Measurements from ENCODE around the gene ATRN. TPM values are rescaled to one million over a fixed set of nuclear protein-coding genes. Genes with fewer than 3 reads are reported as not detected.

Gene ATRN
- total RNA-seq, 6 experiments from 2014 or later = 46.9 to 82.1 (median 59.1) TPM

GRCh38 chr20:3547906-3548305 is 77.1 kb downstream of the ATRN start:
- H3K27me3 ChIP-seq = no peaks in the 10 kb centered on the region
- intact Hi-C loops (cut with DNase I) = no loop called here
- peaks cover 0 to 5% (median under 1%) of the 10 kb centered on the region in 4 donors for H3K36me3 ChIP-seq
- ATAC-seq (peak; percentile 20 to 66 (median 31)), DNase-seq (no peak)
- H3K9me3 ChIP-seq = no peaks in the 10 kb centered on the region
- WGBS (ENCODE audit: insufficient coverage, low coverage, low lambda C conversion rate, missing lambda C conversion rate) = 24% methylated on average over 1 of the region's 1 CpG
- H3K27ac ChIP-seq = peak overlapping the region; percentile 11 to 50 (median 47)
- H3K4me1 ChIP-seq = peaks cover 0 to 73% (median 31%) of the 10 kb centered on the region in 4 donors
- TF ChIP-seq POLR2A (IDR thresholded peaks at IDR 0.05) = no peak
- TF ChIP-seq, protein P1, sequence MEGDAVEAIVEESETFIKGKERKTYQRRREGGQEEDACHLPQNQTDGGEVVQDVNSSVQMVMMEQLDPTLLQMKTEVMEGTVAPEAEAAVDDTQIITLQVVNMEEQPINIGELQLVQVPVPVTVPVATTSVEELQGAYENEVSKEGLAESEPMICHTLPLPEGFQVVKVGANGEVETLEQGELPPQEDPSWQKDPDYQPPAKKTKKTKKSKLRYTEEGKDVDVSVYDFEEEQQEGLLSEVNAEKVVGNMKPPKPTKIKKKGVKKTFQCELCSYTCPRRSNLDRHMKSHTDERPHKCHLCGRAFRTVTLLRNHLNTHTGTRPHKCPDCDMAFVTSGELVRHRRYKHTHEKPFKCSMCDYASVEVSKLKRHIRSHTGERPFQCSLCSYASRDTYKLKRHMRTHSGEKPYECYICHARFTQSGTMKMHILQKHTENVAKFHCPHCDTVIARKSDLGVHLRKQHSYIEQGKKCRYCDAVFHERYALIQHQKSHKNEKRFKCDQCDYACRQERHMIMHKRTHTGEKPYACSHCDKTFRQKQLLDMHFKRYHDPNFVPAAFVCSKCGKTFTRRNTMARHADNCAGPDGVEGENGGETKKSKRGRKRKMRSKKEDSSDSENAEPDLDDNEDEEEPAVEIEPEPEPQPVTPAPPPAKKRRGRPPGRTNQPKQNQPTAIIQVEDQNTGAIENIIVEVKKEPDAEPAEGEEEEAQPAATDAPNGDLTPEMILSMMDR (IDR thresholded peaks at IDR 0.05) = no peak
- H3K4me3 ChIP-seq = no peak overlapping the region

GRCh38 chr20:3550837-3551236 is 80.0 kb downstream of the ATRN start:
- peak overlapping the region; percentile 34 to 84 (median 81) for H3K27ac ChIP-seq
- peaks cover 0 to 5% (median 0%) of the 10 kb centered on the region in 4 donors for H3K36me3 ChIP-seq
- H3K9me3 ChIP-seq = no peaks in the 10 kb centered on the region
- peaks cover 0 to 76% (median 34%) of the 10 kb centered on the region in 4 donors for H3K4me1 ChIP-seq
- 22% methylated on average over 1 of the region's 1 CpG for WGBS (ENCODE audit: insufficient coverage, low coverage, low lambda C conversion rate, missing lambda C conversion rate)
- intact Hi-C loops (cut with DNase I) = no loop called here
- H3K4me3 ChIP-seq = no peak overlapping the region
- H3K27me3 ChIP-seq = no peaks in the 10 kb centered on the region
- DNase-seq (peak; percentile 50 to 71 (median 71)), ATAC-seq (peak; percentile 73 to 91 (median 78))
- TF ChIP-seq, protein P1 (IDR thresholded peaks at IDR 0.05) = peak in 3 of 4 donors; percentile 4 to 27 (median 17)
- no peak for TF ChIP-seq POLR2A (IDR thresholded peaks at IDR 0.05)

GRCh38 chr20:3551681-3552434 is 81.0 kb downstream of the ATRN start:
- ATAC-seq (peak in 2 of 4 donors; percentile 36 to 55), DNase-seq (no peak)
- TF ChIP-seq, protein P1 (IDR thresholded peaks at IDR 0.05) = no peak
- no peak for TF ChIP-seq POLR2A (IDR thresholded peaks at IDR 0.05)
- Histone ChIP-seq H3K4me1 (peaks cover 0 to 81% (median 38%) of the 10 kb centered on the region in 4 donors), H3K27ac (peak overlapping the region; percentile 34 to 84 (median 81)), H3K27me3 (no peaks in the 10 kb centered on the region), H3K9me3 (no peaks in the 10 kb centered on the region), H3K4me3 (no peak overlapping the region), H3K36me3 (peaks cover 0 to 5% (median 0%) of the 10 kb centered on the region in 4 donors)
- intact Hi-C loops (cut with DNase I) = no loop called here

DNA sequence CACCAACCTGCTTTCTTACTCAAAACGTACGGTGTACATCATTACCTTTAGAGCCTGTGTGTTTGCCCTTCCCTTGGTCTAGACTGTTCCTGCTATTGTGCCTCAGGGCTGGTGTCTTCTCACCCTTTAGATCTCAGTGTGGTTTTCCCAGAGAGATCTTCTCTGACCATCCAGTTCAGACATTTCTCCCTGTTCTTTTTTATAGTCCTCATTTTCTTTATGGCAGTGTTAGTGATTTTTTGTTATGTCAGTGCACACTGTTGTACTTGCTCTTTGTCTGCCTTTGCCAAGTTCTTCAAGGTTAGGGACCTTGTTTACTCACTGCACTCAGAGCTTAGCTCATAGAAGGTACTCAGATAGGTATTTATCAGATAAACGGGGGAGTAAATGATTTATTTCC is 82.8 kb downstream of the ATRN start:
- no peak for TF ChIP-seq POLR2A (IDR thresholded peaks at IDR 0.05)
- TF ChIP-seq, protein P1 (IDR thresholded peaks at IDR 0.05) = no peak
- no peaks in the 10 kb centered on the region for H3K27me3 ChIP-seq
- intact Hi-C loops (cut with DNase I) = no loop called here
- no peaks in the 10 kb centered on the region for H3K9me3 ChIP-seq
- no peak overlapping the region for H3K4me3 ChIP-seq
- H3K4me1 ChIP-seq = peaks cover 0 to 72% (median 34%) of the 10 kb centered on the region in 4 donors
- H3K27ac ChIP-seq = peak overlapping the region; percentile 14 to 58 (median 48)
- WGBS (ENCODE audit: insufficient coverage, low coverage, low lambda C conversion rate, missing lambda C conversion rate) = 28% methylated on average over 3 of the region's 3 CpGs
- ATAC-seq = peak; percentile 57 to 78 (median 63)
- H3K36me3 ChIP-seq = peaks cover 0 to 5% (median 0%) of the 10 kb centered on the region in 4 donors
- no peak for DNase-seq

Data from right lobe of liver (tissue), 6 donors.